Measurements from ENCODE around the gene TRPV4.

- TF ChIP-seq ATF2 (tag by site-specific recombination; IDR thresholded peaks at IDR 0.05; ENCODE audit: low read depth): no peak
- no peak for TF ChIP-seq CTCF (tag by site-specific recombination; IDR thresholded peaks at IDR 0.05)
- no peak for TF ChIP-seq BCL11A (tag by site-specific recombination; IDR thresholded peaks at IDR 0.05; ENCODE audit: low read depth)
These were observed 43.2 kb upstream of the TRPV4 start for GRCh38 chr12:109876406-109876805.
